GM19099 (cell line): ENCODE data around the gene LENEP.

Experiments
- POLR2A ChIP-seq: IDR thresholded peaks from 3 replicates; pipeline ENCODE4 v1.6.1; 2011; ENCODE audit warnings: low read depth; ENCODE audit not compliant: insufficient read length; ENCODE audit errors: extremely low read depth

Gene LENEP

DNA sequence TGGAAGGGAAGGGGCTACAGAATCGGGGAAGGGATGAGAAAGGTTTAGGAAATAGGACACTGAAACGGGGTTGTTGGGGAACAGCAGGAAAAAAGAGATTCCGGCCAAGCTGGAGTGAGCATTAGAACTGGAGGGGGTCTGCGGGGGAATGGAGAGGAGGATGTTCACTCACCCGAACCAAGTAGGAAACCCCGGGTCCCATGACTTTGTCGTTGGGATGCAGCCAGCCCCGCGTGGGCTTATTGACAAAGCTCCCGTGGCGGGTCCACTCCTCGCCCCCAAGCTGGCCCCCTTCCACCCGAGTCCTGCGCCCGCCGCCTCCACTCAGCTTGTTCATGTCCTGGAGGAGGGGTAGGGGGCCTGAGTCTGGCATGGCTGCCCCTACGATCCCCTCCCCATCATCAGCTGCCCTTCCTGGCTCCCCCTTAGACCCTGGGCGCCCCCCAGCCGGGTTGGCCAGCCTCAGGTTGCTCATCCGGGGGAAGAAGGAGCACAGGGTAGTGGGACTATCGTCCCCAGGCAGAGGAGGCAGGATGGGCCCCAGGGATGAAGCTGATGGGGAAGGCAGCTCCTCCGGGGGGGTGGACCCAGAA is 23.4 kb upstream of the LENEP start:
- no peak for TF ChIP-seq POLR2A

GRCh38 chr1:154970631-154971340 is 22.6 kb upstream of the LENEP start, which contains the start of gene SHC1:
TSS of gene SHC1 (minus strand) at chr1:154970747. CDS start at chr1:154970526, 221 bp downstream.
- peak; percentile 45 for TF ChIP-seq POLR2A

DNA sequence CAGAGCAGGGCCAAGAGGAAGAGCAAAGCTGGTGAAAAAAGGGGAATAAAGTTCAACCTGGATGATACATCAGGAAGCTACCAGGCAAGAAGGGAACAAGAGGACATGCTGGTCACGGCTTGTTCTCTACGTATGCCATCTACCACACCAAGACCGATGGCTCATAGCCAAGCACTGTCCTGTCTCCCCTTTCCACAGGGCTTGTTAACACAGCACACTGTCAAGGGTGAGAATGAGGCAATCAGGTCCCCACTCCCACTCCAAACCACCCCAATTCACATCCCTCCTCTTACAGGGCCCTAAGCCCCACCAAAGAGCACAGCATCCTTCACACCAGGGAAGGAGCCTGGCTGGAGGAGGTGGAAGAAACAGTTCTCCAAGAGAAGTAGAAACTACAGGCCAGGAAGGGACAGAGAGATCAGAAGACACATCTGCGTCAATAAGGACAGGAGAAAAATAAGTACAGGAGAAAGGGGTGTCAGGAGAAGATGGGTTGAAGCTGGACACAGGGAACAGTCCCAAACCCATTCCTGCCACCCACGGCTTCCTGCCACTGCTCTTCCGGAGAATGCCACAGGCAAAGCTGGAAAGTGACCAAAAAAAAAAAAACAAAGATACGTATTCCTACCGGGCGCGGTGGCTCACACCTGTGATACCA is 21.9 kb upstream of the LENEP start:
- no peak for TF ChIP-seq POLR2A

DNA sequence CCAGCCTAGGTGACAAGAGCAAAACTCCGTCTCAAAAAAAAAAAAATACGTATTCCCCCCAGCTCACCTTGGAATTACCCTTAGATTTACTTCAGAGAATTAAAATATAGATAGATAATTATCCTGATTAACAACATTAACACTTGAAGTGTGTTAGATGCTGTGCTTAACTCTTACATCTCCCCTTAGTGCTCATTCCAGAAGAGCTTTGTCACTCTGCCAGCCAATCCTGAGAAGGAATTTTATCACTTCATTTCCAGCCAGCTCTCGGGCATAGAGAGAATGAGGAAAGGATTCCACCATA is 21.2 kb upstream of the LENEP start:
- TF ChIP-seq POLR2A = no peak

DNA sequence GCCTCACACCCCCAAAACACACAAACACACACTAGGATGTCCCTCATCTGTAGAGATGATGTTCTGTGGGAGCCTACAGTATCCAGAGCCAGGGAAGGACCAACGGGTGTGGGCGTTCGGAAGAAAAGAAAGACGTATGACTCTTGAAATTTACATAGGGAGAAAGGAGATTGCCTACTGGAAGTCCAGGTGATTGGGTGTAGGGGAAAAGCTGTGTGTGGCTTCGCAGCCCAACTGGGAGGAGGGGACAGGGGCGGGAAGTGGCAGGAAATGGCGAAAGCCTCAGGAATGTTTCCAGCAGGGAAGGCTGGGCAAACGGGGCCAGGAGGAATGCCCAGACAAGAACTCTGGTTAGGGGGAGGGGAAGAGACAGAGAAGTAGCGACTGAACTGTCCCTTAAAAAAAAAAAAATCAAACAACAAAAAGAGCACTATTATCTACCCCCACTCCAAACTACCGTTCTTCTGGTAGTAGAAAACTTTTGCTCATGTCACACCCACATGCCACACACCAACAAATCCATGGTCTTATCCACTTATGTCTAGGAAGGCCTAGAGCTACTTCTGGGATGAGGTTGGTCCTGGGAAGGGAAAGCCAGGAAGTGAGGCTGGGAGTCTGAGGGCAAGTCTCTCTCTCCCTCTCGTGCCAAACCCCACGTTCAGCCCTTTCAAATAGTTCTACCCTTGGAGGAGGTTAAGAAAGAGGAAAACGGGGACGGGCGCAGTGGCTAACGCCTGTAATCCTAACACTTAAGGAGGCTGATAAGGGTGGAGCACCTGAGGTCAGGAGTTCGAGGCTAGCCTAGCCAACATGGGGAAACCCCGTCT is 20.7 kb upstream of the LENEP start:
- TF ChIP-seq POLR2A = no peak

GRCh38 chr1:154973344-154974101 is 19.9 kb upstream of the LENEP start:
- peak; percentile 58 for TF ChIP-seq POLR2A

DNA sequence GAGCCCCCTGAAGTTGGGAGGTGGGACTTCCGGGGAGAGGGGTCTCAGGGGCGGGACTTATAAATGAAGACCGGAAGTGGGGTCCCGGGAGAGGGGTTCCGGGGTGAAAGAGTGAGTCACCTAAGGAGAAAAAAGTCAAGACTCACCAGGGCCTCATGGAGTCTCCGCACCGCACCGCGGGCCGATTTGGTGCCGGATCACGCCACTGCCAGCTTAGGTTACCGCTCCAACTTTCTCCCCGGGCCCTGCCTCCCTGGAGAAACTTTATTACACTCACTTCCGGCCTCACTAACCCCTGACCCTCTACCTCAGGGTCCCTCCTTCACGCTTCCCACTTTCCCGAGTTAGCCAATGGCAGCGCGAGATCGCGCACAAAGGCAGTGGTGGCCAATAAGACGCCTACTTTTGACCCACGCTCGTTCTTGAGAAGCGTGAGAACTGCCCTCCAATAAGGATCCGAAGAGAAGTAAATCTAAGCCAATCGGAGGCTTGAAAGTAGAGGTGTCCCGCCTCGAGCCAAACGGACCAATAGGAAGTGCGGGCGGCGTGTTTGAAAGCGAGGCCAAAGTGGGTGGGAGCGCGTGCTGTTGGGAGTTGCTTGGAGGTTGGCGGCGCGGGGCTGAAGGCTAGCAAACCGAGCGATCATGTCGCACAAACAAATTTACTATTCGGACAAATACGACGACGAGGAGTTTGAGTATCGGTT is 19.1 kb upstream of the LENEP start, which contains the start of gene CKS1B:
Gene CKS1B (plus strand): TSS at position 580 of the 706 bp plus-strand sequence. CDS start 65 bp downstream, at position 645.
- TF ChIP-seq POLR2A = peak; percentile 73

DNA sequence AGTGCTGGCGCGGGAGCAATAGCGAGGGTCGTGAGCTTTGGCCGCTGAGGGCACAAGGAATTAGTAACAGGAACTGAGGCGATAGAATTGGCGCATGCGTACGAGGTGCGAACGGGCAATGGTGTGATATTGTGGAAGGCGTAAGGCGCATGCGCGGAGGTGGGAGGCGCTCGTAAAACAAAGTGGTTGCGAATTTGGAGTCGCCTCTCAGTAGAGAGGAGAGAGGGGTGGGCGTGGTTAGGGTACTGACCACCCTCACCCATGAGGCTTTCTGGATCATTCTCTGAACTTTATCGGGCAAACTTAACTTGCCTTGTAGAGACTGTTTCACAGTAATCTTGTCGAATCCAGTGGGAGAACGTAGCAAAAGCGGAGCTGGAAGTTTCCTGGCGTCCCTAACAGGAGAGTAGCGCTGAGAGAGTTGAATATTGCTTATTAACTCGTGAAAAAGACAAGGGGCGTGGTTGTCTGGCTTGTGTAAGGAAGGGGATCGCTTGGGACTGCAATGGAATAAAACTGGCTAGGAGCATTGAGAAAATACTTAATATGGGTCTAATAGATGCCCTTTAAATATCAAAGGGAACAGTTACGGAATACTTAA is 18.5 kb upstream of the LENEP start:
- TF ChIP-seq POLR2A = peak; percentile 51

- peak; percentile 45 for TF ChIP-seq POLR2A
Observed at GRCh38 chr1:154975409-154976059, 17.9 kb upstream of the LENEP start.

DNA sequence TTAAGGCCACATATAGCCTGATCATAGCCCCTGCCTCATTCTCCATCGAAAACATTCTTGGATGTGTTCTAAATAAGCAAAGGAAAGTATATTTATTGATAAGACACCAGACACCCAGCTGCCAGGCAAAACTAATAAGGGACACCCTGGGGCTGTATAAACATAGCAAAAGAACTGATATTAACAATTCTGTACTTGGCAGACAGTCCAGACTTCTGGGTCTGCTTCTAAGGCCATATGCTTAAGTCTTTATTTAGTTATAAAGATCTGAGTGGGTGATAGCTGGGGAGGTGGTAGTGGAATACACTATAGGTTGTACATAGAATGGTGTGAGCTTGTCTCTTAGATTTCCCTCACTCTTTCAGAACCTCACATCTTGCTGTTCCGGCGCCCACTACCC is 15.0 kb upstream of the LENEP start:
- no peak for TF ChIP-seq POLR2A

GRCh38 chr1:154982341-154982740 is 11.0 kb upstream of the LENEP start:
- no peak for TF ChIP-seq POLR2A

GRCh38 chr1:154982897-154983648 is 10.3 kb upstream of the LENEP start, which contains the start of gene FLAD1:
TSS of gene FLAD1 (plus strand) at chr1:154983344. CDS start at chr1:154983695, 351 bp downstream.
- TF ChIP-seq POLR2A = peak; percentile 72
